HEK293 (cell line): ENCODE measurements around the gene RNF121.

ENCODE experiments used
- ELK4 ChIP-seq: IDR thresholded peaks from 2 replicates; pipeline ENCODE4 v1.6.1; 2011; ENCODE audit warnings: mild to moderate bottlenecking, low read depth, low read length, borderline replicate concordance
- FEZF1 ChIP-seq: fragments of 450-650 bp; formaldehyde crosslinking; IDR thresholded peaks from 2 replicates; pipeline ENCODE4 v1.5.1; 2016; ENCODE audit warnings: missing biosample characterization, missing genetic modification characterization
- GLIS2 ChIP-seq: fragments of 450-650 bp; formaldehyde crosslinking; IDR thresholded peaks from 2 replicates; pipeline ENCODE4 v1.5.1; 2016; ENCODE audit warnings: missing biosample characterization, missing genetic modification characterization
- HIC1 ChIP-seq: fragments of 450-650 bp; formaldehyde crosslinking; IDR thresholded peaks from 2 replicates; pipeline ENCODE4 v1.5.1; 2016; ENCODE audit warnings: missing biosample characterization, missing genetic modification characterization
- PRDM10 ChIP-seq: fragments of 450-650 bp; formaldehyde crosslinking; IDR thresholded peaks from 2 replicates; pipeline ENCODE4 v1.5.1; 2016; ENCODE audit warnings: missing biosample characterization, missing genetic modification characterization
- REST ChIP-seq: fragments of 450-650 bp; formaldehyde crosslinking; IDR thresholded peaks from 2 replicates; pipeline ENCODE4 v1.5.1; 2016; ENCODE audit warnings: missing biosample characterization, missing genetic modification characterization
- ZBTB48 ChIP-seq: fragments of 450-650 bp; formaldehyde crosslinking; IDR thresholded peaks from 2 replicates; pipeline ENCODE4 v1.5.1; 2016; ENCODE audit warnings: missing biosample characterization, missing genetic modification characterization
- ZIC2 ChIP-seq: fragments of 450-650 bp; formaldehyde crosslinking; IDR thresholded peaks from 2 replicates; pipeline ENCODE4 v1.5.1; 2016; ENCODE audit warnings: missing biosample characterization, missing genetic modification characterization
- ZNF121 ChIP-seq: fragments of 450-650 bp; formaldehyde crosslinking; IDR thresholded peaks from 2 replicates; pipeline ENCODE4 v1.5.1; 2016; ENCODE audit warnings: missing biosample characterization, missing genetic modification characterization
- ZNF280C ChIP-seq: fragments of 450-650 bp; formaldehyde crosslinking; IDR thresholded peaks from 2 replicates; pipeline ENCODE4 v1.5.1; 2016; ENCODE audit warnings: missing biosample characterization, missing genetic modification characterization
- ZNF292 ChIP-seq: fragments of 450-650 bp; formaldehyde crosslinking; IDR thresholded peaks from 2 replicates; pipeline ENCODE4 v1.5.1; 2016; ENCODE audit warnings: low read depth, missing biosample characterization, missing genetic modification characterization, borderline replicate concordance
- ZNF335 ChIP-seq: fragments of 450-650 bp; formaldehyde crosslinking; conservative IDR thresholded peaks from 2 replicates; pipeline ENCODE4 v1.5.1; 2016; ENCODE audit warnings: missing biosample characterization, missing genetic modification characterization
- ZNF37A ChIP-seq: fragments of 450-650 bp; IDR thresholded peaks from 2 replicates; pipeline ENCODE4 v1.5.1; 2018; ENCODE audit warnings: missing biosample characterization, missing genetic modification characterization
- ZNF423 ChIP-seq: fragments of 450-650 bp; formaldehyde crosslinking; IDR thresholded peaks from 2 replicates; pipeline ENCODE4 v1.5.1; 2016; ENCODE audit warnings: missing biosample characterization, missing genetic modification characterization
- ZNF518A ChIP-seq: fragments of 450-650 bp; formaldehyde crosslinking; conservative IDR thresholded peaks from 2 replicates; pipeline ENCODE4 v1.5.1; 2016; ENCODE audit warnings: low read depth, missing biosample characterization, missing genetic modification characterization
- ZNF548 ChIP-seq: fragments of 450-650 bp; formaldehyde crosslinking; IDR thresholded peaks from 2 replicates; pipeline ENCODE4 v1.5.1; 2016; ENCODE audit warnings: missing biosample characterization, missing genetic modification characterization
- ZNF701 ChIP-seq: fragments of 450-650 bp; formaldehyde crosslinking; IDR thresholded peaks from 2 replicates; pipeline ENCODE4 v1.5.1; 2016; ENCODE audit warnings: missing biosample characterization, missing genetic modification characterization
- ZNF76 ChIP-seq: fragments of 450-650 bp; formaldehyde crosslinking; IDR thresholded peaks from 2 replicates; pipeline ENCODE4; 2016; ENCODE audit warnings: low read depth, missing biosample characterization, missing genetic modification characterization, borderline replicate concordance
- ZNF785 ChIP-seq: fragments of 450-650 bp; formaldehyde crosslinking; IDR thresholded peaks from 2 replicates; pipeline ENCODE4 v1.5.1; 2016; ENCODE audit warnings: missing biosample characterization, missing genetic modification characterization

The RNF121 gene

GRCh38 chr11:72041364-72042063 is 112.7 kb downstream of the RNF121 start (continued):
- TF ChIP-seq ZNF292 (tag by site-specific recombination) (no peak), ZNF423 (tag by site-specific recombination) (0 out of 2 replicates have a peak, but pooled peaks have one; percentile 37), FEZF1 (tag by site-specific recombination) (peak; percentile 54; the same call in 1 of the 2 replicates), GLIS2 (tag by site-specific recombination) (no peak), ZNF37A (tag by site-specific recombination) (no peak), ZNF76 (tag by site-specific recombination) (peak; percentile 45; the same call in 1 of the 2 replicates), ZNF548 (no peak), HIC1 (tag by site-specific recombination) (peak; percentile 66), ZNF785 (tag by site-specific recombination) (no peak), ZNF121 (tag by site-specific recombination) (peak; percentile 81; the same call in 1 of the 2 replicates), ZNF280C (tag by site-specific recombination) (no peak), ELK4 (no peak), ZBTB48 (tag by site-specific recombination) (no peak; the same call in 1 of the 2 replicates), PRDM10 (tag by site-specific recombination) (no peak), REST (0 out of 2 replicates have a peak, but pooled peaks have one; percentile 8), ZNF335 (peak; percentile 86), ZNF701 (tag by site-specific recombination) (no peak), ZIC2 (tag by site-specific recombination) (peak; percentile 50; the same call in 1 of the 2 replicates), ZNF518A (tag by site-specific recombination) (no peak)
